ENCODE measurements around the gene SLC25A47. TPM values are rescaled to one million over a fixed set of nuclear protein-coding genes. Genes with fewer than 3 reads are reported as not detected.

The SLC25A47 gene
- total RNA-seq, 1 experiment from 2014 or later: not detected

DNA sequence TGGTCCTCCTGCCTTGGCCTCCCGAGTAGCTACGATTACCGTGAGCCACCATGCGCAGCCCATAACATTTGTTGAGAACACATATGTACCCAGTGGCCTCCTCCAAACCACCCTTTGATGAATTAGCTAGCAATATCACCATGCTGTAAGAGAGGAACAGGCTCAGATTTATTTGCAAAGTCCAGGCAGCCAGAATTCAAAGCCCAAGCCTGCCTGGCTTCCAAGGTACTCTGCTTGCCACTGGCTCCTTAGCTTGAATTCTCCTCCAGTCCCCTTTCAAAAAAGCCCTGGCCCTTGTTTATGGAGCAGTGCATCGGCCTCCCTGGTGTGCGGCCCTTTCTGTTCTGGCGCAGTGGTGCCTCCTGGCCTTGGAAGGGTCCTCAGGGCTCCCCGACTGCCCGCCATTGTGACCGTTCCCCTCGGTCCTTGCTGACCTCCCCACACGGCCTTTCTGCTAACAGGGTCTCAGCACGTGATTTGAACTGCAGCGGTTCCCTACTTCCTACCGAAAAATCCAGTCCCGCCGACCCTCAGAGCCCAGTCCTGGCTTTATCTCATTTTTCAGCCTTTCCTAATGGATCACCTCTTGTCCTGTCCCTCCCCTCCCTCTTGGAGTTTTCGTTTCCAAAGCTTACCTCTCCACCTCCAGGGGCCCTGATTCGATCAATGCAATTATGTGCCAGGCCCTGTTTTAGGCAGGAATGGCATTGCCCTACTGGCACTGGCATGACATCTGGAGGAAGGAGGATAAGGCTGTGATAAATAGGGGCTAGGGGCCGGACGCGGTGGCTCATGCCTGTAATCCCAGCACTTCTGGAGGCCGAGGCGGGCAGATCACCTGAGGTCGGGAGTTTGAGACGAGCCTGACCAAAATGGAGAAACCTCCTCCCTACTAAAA is 38.9 kb upstream of the SLC25A47 start:
- Mint-ChIP-seq H3K27me3 (ENCODE audit: insufficient read depth, unreplicated experiment) (no peaks in the 10 kb centered on the region), H3K9me3 (ENCODE audit: unreplicated experiment) (no peaks in the 10 kb centered on the region), H3K27ac (ENCODE audit: unreplicated experiment) (no peak overlapping the region), H3K4me1 (ENCODE audit: low read depth, unreplicated experiment) (peaks cover 13% of the 10 kb centered on the region), H3K4me3 (ENCODE audit: unreplicated experiment) (peak overlapping the region; percentile 72), H3K36me3 (ENCODE audit: insufficient read depth, unreplicated experiment) (peaks cover 52% of the 10 kb centered on the region)
- TF ChIP-seq, protein P1, sequence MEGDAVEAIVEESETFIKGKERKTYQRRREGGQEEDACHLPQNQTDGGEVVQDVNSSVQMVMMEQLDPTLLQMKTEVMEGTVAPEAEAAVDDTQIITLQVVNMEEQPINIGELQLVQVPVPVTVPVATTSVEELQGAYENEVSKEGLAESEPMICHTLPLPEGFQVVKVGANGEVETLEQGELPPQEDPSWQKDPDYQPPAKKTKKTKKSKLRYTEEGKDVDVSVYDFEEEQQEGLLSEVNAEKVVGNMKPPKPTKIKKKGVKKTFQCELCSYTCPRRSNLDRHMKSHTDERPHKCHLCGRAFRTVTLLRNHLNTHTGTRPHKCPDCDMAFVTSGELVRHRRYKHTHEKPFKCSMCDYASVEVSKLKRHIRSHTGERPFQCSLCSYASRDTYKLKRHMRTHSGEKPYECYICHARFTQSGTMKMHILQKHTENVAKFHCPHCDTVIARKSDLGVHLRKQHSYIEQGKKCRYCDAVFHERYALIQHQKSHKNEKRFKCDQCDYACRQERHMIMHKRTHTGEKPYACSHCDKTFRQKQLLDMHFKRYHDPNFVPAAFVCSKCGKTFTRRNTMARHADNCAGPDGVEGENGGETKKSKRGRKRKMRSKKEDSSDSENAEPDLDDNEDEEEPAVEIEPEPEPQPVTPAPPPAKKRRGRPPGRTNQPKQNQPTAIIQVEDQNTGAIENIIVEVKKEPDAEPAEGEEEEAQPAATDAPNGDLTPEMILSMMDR (IDR thresholded peaks at IDR 0.05; ENCODE audit: insufficient read depth in 1 of 2, low read depth in 1 of 2, low read length in 1 of 2, severe bottlenecking in 1 of 2, unreplicated experiment in 1 of 2): no peak
- intact Hi-C loops (cut with micrococcal nuclease; ENCODE audit: unreplicated experiment): no loop called here
- ChIA-PET CTCF (interaction anchor here (1.0 to 1.8 kb wide), 3 partner anchors 17 to 93 kb away, joined by 3 to 6 read pairs (median 3); no protein-coding TSS in a partner anchor), POLR2A (interaction anchor here (0.6 kb wide), 1 partner anchor 1525 kb away, joined by 6 read pairs; no protein-coding TSS in a partner anchor)
- DNase-seq: no peak
- Histone ChIP-seq H3K4me1 (0 out of 2 replicates have a peak, but pooled peaks cover 5% of the 10 kb centered on the region), H3K9me3 (no peaks in the 10 kb centered on the region), H3K36me3 (ENCODE audit: control insufficient read depth, insufficient read depth, low read length) (no peaks in the 10 kb centered on the region), H3K4me3 (ENCODE audit: low read depth, low read length) (no peak overlapping the region), H3K27me3 (replicated peaks; ENCODE audit: control insufficient read depth, insufficient read depth, low read length) (no peaks in the 10 kb centered on the region)
- TSS peak; percentile 50 for BruUV-seq (replicated peaks)

DNA sequence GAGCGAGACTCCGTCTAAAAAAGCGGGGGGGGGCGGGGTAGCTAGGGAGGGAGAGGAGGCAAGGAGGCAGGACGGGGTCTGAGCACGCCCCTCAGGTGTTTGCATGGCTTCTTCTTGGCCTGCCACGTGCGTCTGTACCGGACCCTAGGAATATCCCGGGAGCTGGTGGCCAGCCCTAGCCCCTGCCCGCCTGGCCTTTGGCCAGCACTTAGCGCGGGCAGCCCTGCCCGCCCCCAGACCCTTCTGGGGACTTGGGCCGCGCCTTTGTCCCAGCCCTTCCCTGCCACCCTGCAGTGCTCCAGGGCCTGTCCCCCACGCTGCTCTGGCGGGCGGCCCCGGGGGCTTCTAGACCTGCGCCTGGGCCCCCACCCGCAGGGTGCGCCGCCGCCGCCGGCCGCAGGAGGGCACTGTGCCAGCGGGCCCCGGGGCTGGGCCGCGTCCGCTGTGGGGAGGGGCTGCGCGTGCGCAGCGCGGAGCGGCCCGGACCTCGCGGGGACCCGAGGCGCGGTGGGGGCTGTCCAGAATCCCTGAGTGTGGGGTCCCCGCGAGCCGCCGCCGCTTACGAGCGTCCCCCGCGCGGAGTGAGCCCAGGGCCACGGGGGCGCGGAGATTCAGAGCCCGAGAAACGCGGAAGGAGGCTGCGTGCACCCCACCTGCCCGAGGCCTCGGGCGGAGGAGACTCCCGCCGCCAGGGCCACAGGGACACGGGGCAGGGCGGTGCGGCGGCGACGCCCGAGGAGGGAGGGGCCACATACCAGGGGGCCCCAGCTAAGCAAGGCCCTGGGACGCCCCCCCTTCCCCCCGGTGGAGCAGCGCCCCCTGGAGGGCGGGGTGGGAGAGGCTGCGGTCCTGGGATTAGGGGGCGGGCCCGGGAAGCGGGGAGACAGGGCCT is 37.9 kb upstream of the SLC25A47 start:
- ChIA-PET POLR2A (interaction anchor here (0.6 kb wide), 1 partner anchor 78 kb away, joined by 3 read pairs; no protein-coding TSS in a partner anchor), CTCF (interaction anchor here (0.6 to 1.8 kb wide), 9 partner anchors 18 to 1067 kb away, joined by 3 to 6 read pairs (median 3); no protein-coding TSS in a partner anchor)
- no peaks in the 10 kb centered on the region for H3K9me3 ChIP-seq
- Mint-ChIP-seq H3K36me3 (ENCODE audit: insufficient read depth, unreplicated experiment) (peaks cover 45% of the 10 kb centered on the region), H3K4me1 (ENCODE audit: low read depth, unreplicated experiment) (peaks cover 6% of the 10 kb centered on the region), H3K27me3 (ENCODE audit: insufficient read depth, unreplicated experiment) (no peaks in the 10 kb centered on the region), H3K4me3 (ENCODE audit: unreplicated experiment) (peak overlapping the region; percentile 72), H3K9me3 (ENCODE audit: unreplicated experiment) (no peaks in the 10 kb centered on the region), H3K27ac (ENCODE audit: unreplicated experiment) (peak overlapping the region; percentile 68)
- no peaks in the 10 kb centered on the region for H3K36me3 ChIP-seq (ENCODE audit: control insufficient read depth, insufficient read depth, low read length)
- TF ChIP-seq, protein P1 (IDR thresholded peaks at IDR 0.05; ENCODE audit: insufficient read depth in 1 of 2, low read depth in 1 of 2, low read length in 1 of 2, severe bottlenecking in 1 of 2, unreplicated experiment in 1 of 2): peak; percentile 65 to 89
- no peaks in the 10 kb centered on the region for H3K27me3 ChIP-seq (replicated peaks; ENCODE audit: control insufficient read depth, insufficient read depth, low read length)
- intact Hi-C loops (cut with micrococcal nuclease; ENCODE audit: unreplicated experiment): loop anchor here (1.0 kb wide), 2 partner anchors 14 to 92 kb away; no protein-coding TSS in a partner anchor
- H3K4me1 ChIP-seq: 0 out of 2 replicates have a peak, but pooled peaks cover 5% of the 10 kb centered on the region
- BruUV-seq (replicated peaks): no TSS peak
- H3K4me3 ChIP-seq (ENCODE audit: low read depth, low read length): peak overlapping the region; percentile 84
- peak; percentile 72 to 88 for DNase-seq
